T-helper 2 cell (primary cell): Measurements from ENCODE around the gene CLEC5A.
"Not testable (repeated sequence)": the region's sequence is repeated elsewhere in the genome, so short reads cannot be mapped to it uniquely, and the experiment has no call there.

Experiments used
- DNase-seq, 5 experiments: peaks; one replicate each; pipeline versions ENCODE4 v3.0.0 to v3.0.0-alpha.2; 2012 to 2022

Gene CLEC5A

DNA sequence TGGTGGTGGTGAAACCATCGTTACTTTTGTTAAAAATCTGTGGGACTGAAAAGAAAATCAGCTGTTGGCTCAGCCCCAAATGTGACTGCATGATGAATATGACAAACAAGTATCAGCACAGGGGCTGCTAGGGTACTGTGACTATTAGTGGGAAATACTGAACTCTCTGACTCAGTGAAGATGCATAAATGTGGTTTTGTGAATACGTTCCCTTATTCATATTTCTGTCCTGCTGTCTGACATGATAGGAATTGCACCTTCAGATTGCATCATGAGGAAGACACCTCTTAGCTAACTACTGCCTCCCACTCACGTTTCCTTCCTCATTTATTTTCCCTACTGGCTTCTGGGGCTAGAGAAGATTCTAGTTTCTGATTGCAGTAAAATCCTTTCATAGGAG lies 1.4 kb downstream of the CLEC5A start:
- no peak for DNase-seq

DNA sequence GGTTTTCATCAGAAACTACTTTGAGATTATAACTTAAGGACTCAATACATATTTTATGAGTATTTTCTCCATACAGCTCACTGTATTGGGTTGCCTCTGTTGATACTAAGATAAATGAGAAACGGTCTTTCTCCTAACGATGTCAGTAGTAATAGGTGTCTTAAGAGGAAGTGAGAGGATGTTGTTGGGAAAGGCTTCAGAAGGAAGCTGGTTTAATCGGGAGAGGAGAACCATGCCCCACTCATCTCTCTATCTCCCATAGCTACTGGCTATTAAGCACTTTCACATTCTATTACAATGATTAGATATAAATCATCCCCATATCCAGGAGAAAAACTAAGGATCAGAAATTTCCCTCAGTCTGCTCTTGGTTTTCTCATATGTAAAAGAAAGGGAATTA lies 2.0 kb downstream of the CLEC5A start:
- DNase-seq = no peak

DNA sequence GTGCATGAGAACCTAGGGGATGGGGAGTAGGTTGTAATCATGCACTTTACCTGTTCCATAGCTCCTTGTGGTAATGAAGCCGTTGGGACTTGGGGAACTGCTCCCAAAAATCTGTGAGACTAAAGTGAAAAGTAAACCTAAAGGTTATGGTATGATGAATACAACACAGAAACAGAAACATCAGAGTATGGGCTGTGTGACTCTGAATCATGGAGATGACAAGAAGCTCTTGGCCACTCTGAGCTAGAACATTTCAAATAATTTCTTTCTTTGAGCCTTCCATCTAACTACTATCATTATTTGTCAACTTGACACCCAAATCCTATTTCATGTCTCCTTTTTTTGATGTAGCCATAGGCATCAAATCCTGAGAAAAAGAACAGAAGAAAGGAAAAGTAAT lies 2.9 kb downstream of the CLEC5A start:
- DNase-seq = no peak

GRCh38 chr7:141941075-141941474 lies 5.7 kb downstream of the CLEC5A start:
- no peak for DNase-seq

DNA sequence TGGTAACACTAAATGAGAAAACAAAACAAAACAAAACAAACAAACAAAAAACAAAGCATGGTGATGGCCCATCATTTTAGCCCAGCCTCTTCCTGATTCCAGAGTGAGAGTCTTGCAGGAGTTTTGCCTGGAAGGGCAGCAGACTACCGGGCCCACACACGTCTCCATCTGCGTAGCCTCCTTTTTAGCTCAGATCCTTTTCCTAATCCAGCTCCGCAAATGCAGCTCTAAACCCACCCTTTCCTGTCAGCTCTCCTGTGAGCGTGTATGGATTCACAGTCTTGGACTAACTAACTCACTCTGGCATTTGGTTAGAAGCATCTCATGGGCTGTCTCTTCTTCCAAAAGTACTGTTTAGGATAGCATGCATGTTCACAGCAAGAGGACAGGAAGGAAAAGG lies 16.6 kb downstream of the CLEC5A start:
- DNase-seq = no peak

- no peak for DNase-seq
These were observed 18.0 kb downstream of the CLEC5A start for GRCh38 chr7:141928845-141929195.

DNA sequence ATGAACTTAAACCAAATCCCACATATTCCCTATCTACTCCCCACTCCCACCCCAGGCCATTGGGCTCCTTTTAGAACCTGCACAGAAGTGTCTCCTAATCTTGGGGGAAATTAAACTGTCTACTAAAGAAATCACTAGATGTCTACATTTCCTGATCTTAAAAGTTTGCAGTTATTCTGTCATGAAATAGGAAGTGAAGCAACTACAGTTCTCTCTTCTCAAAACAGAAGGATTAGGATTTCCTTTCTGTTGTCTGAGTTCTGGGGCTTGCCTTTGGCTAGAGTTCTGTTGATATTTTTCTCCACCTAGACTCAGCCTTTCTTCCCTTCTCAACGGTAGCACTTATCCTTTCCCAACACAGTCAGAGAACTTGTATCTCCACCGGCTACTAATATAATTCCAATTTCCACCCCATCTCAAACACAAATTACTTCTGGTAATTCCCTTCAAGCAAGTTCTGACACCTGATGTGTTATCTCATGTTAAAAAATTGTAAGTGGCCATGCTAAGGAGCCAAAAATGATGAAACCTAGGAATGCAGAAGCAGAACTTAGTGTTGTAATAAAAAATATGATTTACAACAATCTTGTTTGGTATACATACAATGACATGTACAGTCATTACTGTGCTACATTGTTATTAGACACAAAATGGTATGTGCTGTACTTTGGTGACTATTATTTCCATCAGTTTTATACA lies 18.5 kb downstream of the CLEC5A start:
- DNase-seq = no peak

DNA sequence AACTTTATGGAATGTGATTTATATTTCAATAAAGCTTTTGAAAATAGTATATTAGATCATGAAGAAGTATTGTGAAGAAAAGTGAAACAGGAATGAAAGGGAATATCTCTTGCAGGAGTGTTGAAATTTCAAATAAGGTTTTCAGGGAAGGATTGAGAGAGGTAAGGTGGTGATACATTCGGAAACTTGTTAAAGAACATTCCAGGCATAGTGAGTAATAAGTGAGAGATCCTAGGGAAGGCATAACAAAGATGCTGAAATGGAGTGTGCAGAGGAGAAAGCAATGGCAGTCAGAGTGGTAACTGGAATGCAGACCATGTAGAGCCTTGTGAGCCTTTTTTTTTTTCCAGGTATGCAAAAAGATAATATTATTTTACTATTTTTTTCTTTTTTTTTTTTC lies 26.5 kb downstream of the CLEC5A start:
- no peak for DNase-seq

- no peak for DNase-seq
These were observed 30.7 kb downstream of the CLEC5A start, which contains the start of gene OR9A4 for GRCh38 chr7:141916099-141916498. OR9A4 (plus strand) TSS chr7:141916399; CDS start chr7:141918876, 2,477 bp downstream.

DNA sequence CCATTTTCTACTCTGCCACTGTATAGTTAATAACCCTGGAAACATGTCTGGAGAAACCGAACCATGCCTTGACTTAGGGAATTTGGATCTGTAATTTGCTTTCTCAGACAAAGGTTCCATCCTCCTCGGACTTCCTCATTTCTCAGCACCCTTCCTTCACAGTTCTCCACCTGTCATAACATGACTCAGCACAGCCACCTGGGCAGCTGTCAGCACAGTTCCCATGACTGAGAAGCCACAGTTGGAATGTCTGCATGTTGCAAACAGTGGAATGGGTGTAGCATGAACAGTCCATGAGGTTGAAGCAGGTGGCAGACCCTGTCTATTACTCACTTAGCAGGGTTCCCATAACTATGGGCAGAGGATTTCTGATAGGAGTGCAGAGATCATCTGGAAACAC lies 31.2 kb downstream of the CLEC5A start:
- no peak for DNase-seq

DNA sequence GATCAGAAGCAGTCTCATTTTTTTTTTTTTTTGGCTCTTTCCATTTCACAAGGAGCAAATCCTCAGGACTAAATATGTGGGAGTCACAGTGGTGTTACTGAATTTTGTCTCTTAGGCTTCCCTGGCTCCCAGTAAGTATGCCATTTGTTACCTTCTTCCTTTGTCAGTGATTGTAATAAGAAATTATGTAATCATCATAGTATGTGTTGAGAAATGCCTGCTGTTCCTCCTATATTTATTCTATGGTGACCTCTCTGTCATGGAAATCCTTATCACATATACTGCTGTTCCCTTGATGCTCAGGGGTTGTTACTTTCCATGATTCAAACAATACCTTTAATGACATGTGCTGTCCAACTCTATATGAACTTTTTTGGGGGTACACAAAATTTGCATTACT lies 35.4 kb downstream of the CLEC5A start:
- no peak for DNase-seq

- no peak for DNase-seq
These were observed 40.5 kb downstream of the CLEC5A start for GRCh38 chr7:141906285-141906684.

DNA sequence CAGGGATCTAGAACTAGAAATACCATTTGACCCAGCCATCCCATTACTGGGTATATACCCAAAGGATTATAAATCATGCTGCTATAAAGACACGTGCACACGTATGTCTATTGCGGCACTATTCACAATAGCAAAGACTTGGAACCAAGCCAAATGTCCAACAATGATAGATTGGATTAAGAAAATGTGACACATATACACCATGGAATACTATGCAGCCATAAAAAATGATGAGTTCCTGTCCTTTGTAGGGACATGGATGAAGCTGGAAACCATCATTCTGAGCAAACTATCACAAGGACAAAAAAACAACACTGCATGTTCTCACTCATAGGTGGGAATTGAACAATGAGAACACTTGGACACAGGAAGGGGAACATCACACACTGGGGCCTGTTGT lies 47.4 kb downstream of the CLEC5A start:
- not testable (repeated sequence) for DNase-seq

- DNase-seq = no peak
These were observed 55.4 kb downstream of the CLEC5A start for GRCh38 chr7:141891336-141891735.

- DNase-seq = no peak
These were observed 57.5 kb downstream of the CLEC5A start for GRCh38 chr7:141889321-141889720.

- no peak for DNase-seq
These were observed 62.1 kb downstream of the CLEC5A start for GRCh38 chr7:141884539-141885225.

GRCh38 chr7:141880960-141881359 lies 65.8 kb downstream of the CLEC5A start:
- DNase-seq = no peak

DNA sequence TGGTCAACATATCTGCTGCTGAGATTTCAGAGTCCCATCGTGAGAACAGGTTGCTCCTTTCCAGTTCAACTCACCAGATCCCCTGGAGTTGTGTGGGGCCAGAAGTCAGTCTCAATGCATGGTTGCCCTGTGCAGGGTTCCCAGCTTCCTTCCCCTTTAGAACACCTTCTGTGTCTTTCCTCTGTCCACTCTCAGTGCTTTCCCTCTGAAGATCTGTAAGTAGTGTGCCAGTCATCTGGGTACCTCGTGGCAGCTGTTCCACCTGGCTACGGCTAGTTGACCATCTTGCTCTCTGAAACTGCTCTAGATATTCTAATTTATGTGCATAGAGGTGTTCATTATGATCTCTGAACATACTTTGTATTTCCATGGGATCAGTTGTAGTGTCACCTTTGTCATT lies 69.4 kb downstream of the CLEC5A start:
- no peak for DNase-seq
